H9 (cell line): ENCODE measurements around the gene RPUSD3. TPM values are rescaled to one million over a fixed set of nuclear protein-coding genes. Genes with fewer than 3 reads are reported as not detected.

Source experiments
- DNase-seq: peaks from one replicate; pipeline ENCODE4 v3.0.0-alpha.2; 2017
- H2AFZ ChIP-seq: one replicate; pipeline ENCODE4 v1.6.1; 2013; ENCODE audit warnings: mild to moderate bottlenecking, low read length, control low read depth, moderate library complexity
- H2AK5ac ChIP-seq: 2 replicates; pipeline ENCODE4 v1.6.1; 2013; ENCODE audit warnings: low read length, control low read depth, mixed read lengths; ENCODE audit not compliant: insufficient read length
- H2BK120ac ChIP-seq: one replicate; pipeline ENCODE4 v1.6.1; 2013; ENCODE audit warnings: low read depth, mild to moderate bottlenecking, low read length, control low read depth, inconsistent platforms; ENCODE audit not compliant: poor library complexity, severe bottlenecking
- H2BK12ac ChIP-seq: 2 replicates; pipeline ENCODE4 v1.6.1; 2013; ENCODE audit warnings: low read length, control low read depth, mixed read lengths, low read depth; ENCODE audit not compliant: insufficient read length
- H2BK15ac ChIP-seq: 2 replicates; pipeline ENCODE4 v1.6.1; 2013; ENCODE audit warnings: low read depth, low read length, control low read depth
- H2BK20ac ChIP-seq: one replicate; pipeline ENCODE4 v1.6.1; 2013; ENCODE audit warnings: low read depth, mild to moderate bottlenecking, low read length, control low read depth, inconsistent platforms; ENCODE audit not compliant: poor library complexity, severe bottlenecking
- H2BK5ac ChIP-seq: 2 replicates; pipeline ENCODE4 v1.6.1; 2013; ENCODE audit warnings: low read length, control low read depth, mixed read lengths; ENCODE audit not compliant: insufficient read length
- H3K14ac ChIP-seq: 2 replicates; pipeline ENCODE4 v1.6.1; 2013; ENCODE audit warnings: low read length, control low read depth; ENCODE audit not compliant: insufficient read depth
- H3K18ac ChIP-seq: 2 replicates; pipeline ENCODE4 v1.6.1; 2013; ENCODE audit warnings: low read depth, mild to moderate bottlenecking, mixed read lengths, low read length, control low read depth; ENCODE audit not compliant: insufficient read length
- H3K23ac ChIP-seq: 2 replicates; pipeline ENCODE4 v1.6.1; 2013; ENCODE audit warnings: low read length, control low read depth, mixed read lengths, low read depth; ENCODE audit not compliant: insufficient read length
- H3K23me2 ChIP-seq: 2 replicates; pipeline ENCODE4 v1.6.1; 2013; ENCODE audit warnings: low read depth, mild to moderate bottlenecking, mixed read lengths, low read length, control low read depth; ENCODE audit not compliant: insufficient read length, poor library complexity, severe bottlenecking
- H3K27ac ChIP-seq: 2 replicates; pipeline ENCODE4 v1.5.1; 2013; ENCODE audit warnings: low read length, control low read depth, mixed read lengths, low read depth; ENCODE audit not compliant: insufficient read length
- H3K27me3 ChIP-seq: 2 replicates; pipeline ENCODE4 v1.6.1; 2013; ENCODE audit warnings: low read length, control low read depth, inconsistent platforms; ENCODE audit not compliant: insufficient read depth
- H3K4ac ChIP-seq: 2 replicates; pipeline ENCODE4 v1.6.1; 2013; ENCODE audit warnings: low read depth, mild to moderate bottlenecking, control low read depth, inconsistent platforms, low read length, moderate library complexity
- H3K4me1 ChIP-seq: 2 replicates; pipeline ENCODE4 v1.6.1; 2013; ENCODE audit warnings: low read length, control low read depth, inconsistent platforms; ENCODE audit not compliant: insufficient read depth
- H3K4me2 ChIP-seq: 2 replicates; pipeline ENCODE4 v1.6.1; 2013; ENCODE audit warnings: low read length, control low read depth, mixed read lengths; ENCODE audit not compliant: insufficient read length, insufficient read depth
- H3K56ac ChIP-seq: 2 replicates; pipeline ENCODE4 v1.6.1; 2013; ENCODE audit warnings: low read depth, mild to moderate bottlenecking, mixed read lengths, low read length, control low read depth; ENCODE audit not compliant: insufficient read length
- H3K79me1 ChIP-seq: 2 replicates; pipeline ENCODE4 v1.6.1; 2013; ENCODE audit warnings: low read depth, mild to moderate bottlenecking, moderate library complexity, low read length, control low read depth, inconsistent platforms; ENCODE audit not compliant: insufficient read depth, poor library complexity, severe bottlenecking
- H3K79me2 ChIP-seq: 2 replicates; pipeline ENCODE4 v1.6.1; 2013; ENCODE audit warnings: low read length, control low read depth, inconsistent platforms; ENCODE audit not compliant: insufficient read depth
- H3K9ac ChIP-seq: 2 replicates; pipeline ENCODE4 v1.6.1; 2013; ENCODE audit warnings: low read length, control low read depth, mixed read lengths; ENCODE audit not compliant: insufficient read length; ENCODE audit errors: extremely low read depth
- H3K9me3 ChIP-seq: one replicate; pipeline ENCODE4 v1.6.1; 2013; ENCODE audit warnings: low read depth, low read length, inconsistent platforms; ENCODE audit not compliant: control insufficient read depth
- H3T11ph ChIP-seq: one replicate; pipeline ENCODE4 v1.6.1; 2013; ENCODE audit warnings: mild to moderate bottlenecking, low read length, control low read depth, inconsistent platforms
- H4K20me1 ChIP-seq: one replicate; pipeline ENCODE4 v1.6.1; 2013; ENCODE audit not compliant: control insufficient read depth, insufficient read length, insufficient read depth
- H4K5ac ChIP-seq: 2 replicates; pipeline ENCODE4 v1.6.1; 2013; ENCODE audit warnings: low read depth, mild to moderate bottlenecking, mixed read lengths, low read length, control low read depth; ENCODE audit not compliant: insufficient read length
- H4K8ac ChIP-seq: replicated peaks from 2 replicates; pipeline ENCODE4 v1.6.1; 2013; ENCODE audit warnings: low read length, control low read depth, mixed read lengths, low read depth; ENCODE audit not compliant: insufficient read length
- H4K91ac ChIP-seq: 2 replicates; pipeline ENCODE4 v1.6.1; 2013; ENCODE audit warnings: low read depth, mild to moderate bottlenecking, moderate library complexity, mixed read lengths, low read length, control low read depth; ENCODE audit not compliant: insufficient read length
- H3K27ac Mint-ChIP-seq, 3 experiments: 2 replicates in 2 of 3; 3 replicates in 1 of 3; pipeline ENCODE4 v1.8.0; 2020 to 2021; ENCODE audit warnings: mixed read lengths in 3 of 3, mild to moderate bottlenecking in 1 of 3, moderate library complexity in 1 of 3
- H3K27me3 Mint-ChIP-seq: 2 replicates; pipeline ENCODE4 v1.8.0; 2021; ENCODE audit warnings: low read depth, mild to moderate bottlenecking, moderate library complexity, mixed read lengths
- H3K36me3 Mint-ChIP-seq, 3 experiments: 2 replicates in 2 of 3; 3 replicates in 1 of 3; pipeline ENCODE4 v1.8.0; 2020 to 2021; ENCODE audit warnings: low read depth in 3 of 3, mixed read lengths in 3 of 3; ENCODE audit not compliant: insufficient read depth in 1 of 3
- H3K4me1 Mint-ChIP-seq, 2 experiments: 2 replicates each; pipeline ENCODE4 v1.8.0; 2020; ENCODE audit warnings: mixed read lengths in 2 of 2
- H3K4me3 Mint-ChIP-seq, 2 experiments: 2 replicates in 1 of 2; 3 replicates in 1 of 2; pipeline ENCODE4 v1.8.0; 2020 to 2021; ENCODE audit warnings: mild to moderate bottlenecking in 2 of 2, mixed read lengths in 2 of 2, moderate library complexity in 1 of 2
- H3K9me3 Mint-ChIP-seq, 2 experiments: 2 replicates in 1 of 2; 3 replicates in 1 of 2; pipeline ENCODE4 v1.8.0; 2020; ENCODE audit warnings: mild to moderate bottlenecking in 2 of 2, mixed read lengths in 2 of 2, moderate library complexity in 1 of 2
- CTCF ChIP-seq: fragments of 200-600 bp; sonication (generic); conservative IDR thresholded peaks from 3 replicates; pipeline ENCODE4 v1.8.0; 2021; ENCODE audit warnings: antibody characterized with exemption, mild to moderate bottlenecking
- WGBS: extraction: QIAGEN DNeasy Blood & Tissue Kit; methylation state at CpG from one replicate; pipeline ENCODE4 v1.1.7; 2013; ENCODE audit warnings: missing lambda C conversion rate, low lambda C conversion rate, mixed read lengths; ENCODE audit not compliant: insufficient read length; ENCODE audit errors: extremely low coverage; 5-methylcytosine and 5-hydroxymethylcytosine counted together
- total RNA-seq: library from RNA; stranded (reverse); gene quantifications from 2 replicates; pipeline ENCODE4 v1.2.1, GENCODE V29; 2021

RPUSD3 gene
- total RNA-seq, 1 experiment from 2014 or later: 59.5 TPM

GRCh38 chr3:9825451-9826040 lies 18.3 kb downstream of the RPUSD3 start:
- Histone ChIP-seq H3K14ac (no peak overlapping the region; the same call in 1 of the 2 replicates), H3T11ph (no peak overlapping the region), H3K9ac (no peak overlapping the region), H2BK120ac (no peak overlapping the region), H3K27ac (no peak overlapping the region), H3K4me1 (no peaks in the 10 kb centered on the region), H3K23ac (no peak overlapping the region), H3K18ac (no peak overlapping the region), H3K23me2 (no peaks in the 10 kb centered on the region), H2BK12ac (no peak overlapping the region), H3K56ac (no peak overlapping the region), H3K27me3 (no peaks in the 10 kb centered on the region), H4K8ac (no peak overlapping the region), H2AK5ac (no peak overlapping the region), H4K20me1 (no peaks in the 10 kb centered on the region), H4K5ac (no peak overlapping the region), H3K9me3 (no peaks in the 10 kb centered on the region), H2BK20ac (no peak overlapping the region), H3K4me2 (no peak overlapping the region), H2AFZ (no peak overlapping the region), H4K91ac (no peak overlapping the region), H3K79me1 (no peaks in the 10 kb centered on the region), H2BK5ac (no peak overlapping the region), H3K79me2 (no peaks in the 10 kb centered on the region), H2BK15ac (no peak overlapping the region), H3K4ac (no peak overlapping the region)
- Mint-ChIP-seq H3K4me1 (peaks cover 14 to 25% of the 10 kb centered on the region in 2 experiments), H3K36me3 (no peaks in the 10 kb centered on the region), H3K27ac (no peak overlapping the region), H3K27me3 (no peaks in the 10 kb centered on the region; the same call in 1 of the 2 replicates), H3K9me3 (no peaks in the 10 kb centered on the region), H3K4me3 (no peak overlapping the region)
- no peak for TF ChIP-seq CTCF
- no CpG with 5 or more reads among the region's 14 CpGs for WGBS
- DNase-seq: no peak
